Endothelial cell of umbilical vein (primary cell): Measurements from ENCODE around the gene CLEC16A. TPM values are rescaled to one million over a fixed set of nuclear protein-coding genes. Genes with fewer than 3 reads are reported as not detected.

Experiments used
- BruUV-seq: library from RNA; stranded (reverse); fragments of 400-500 nt; replicated peaks from 2 replicates; lab custom pipeline; 2021; lab: Mats Ljungman, UMichigan
- CTCF ChIA-PET: fragments of 300-600, 350-600 bp; sonication (Branson Sonifier 250); formaldehyde crosslinking; loops from one replicate; lab custom pipeline; 2021; ENCODE audit warnings: antibody characterized with exemption, inconsistent platforms; lab: Charles Lee
- POLR2A ChIA-PET: fragments of 300-600, 350-600 bp; sonication (Branson Sonifier 250); formaldehyde crosslinking; loops from one replicate; lab custom pipeline; 2021; ENCODE audit warnings: antibody characterized with exemption, inconsistent platforms; lab: Charles Lee
- DNase-seq: peaks from one replicate; pipeline ENCODE4 v3.0.0-alpha.2; 2011; ENCODE audit warnings: low read depth, low spot score
- FAIRE-seq: peaks from 2 replicates; lab custom pipeline; 2011; peaks lifted over from hg19 to GRCh38; lab: Jason Lieb, UNC
- H2AFZ ChIP-seq: 2 replicates; pipeline ENCODE4 v1.6.0; 2012; ENCODE audit warnings: low read depth, low read length, control low read depth, inconsistent platforms
- H3K27ac ChIP-seq: 2 replicates; pipeline ENCODE4 v1.5.1; 2011; ENCODE audit warnings: low read depth, mild to moderate bottlenecking, control low read depth, low read length, moderate library complexity; ENCODE audit not compliant: insufficient read depth
- H3K27me3 ChIP-seq, 2 experiments: 2 replicates each; pipeline versions ENCODE4 v1.6.0 to v1.6.1; 2011; ENCODE audit warnings: low read length in 2 of 2, mixed read lengths in 1 of 2; ENCODE audit not compliant: control insufficient read depth in 2 of 2, insufficient read depth in 2 of 2
- H3K36me3 ChIP-seq, 2 experiments: 2 replicates in 1 of 2; 3 replicates in 1 of 2; pipeline ENCODE4 v1.5.1; 2011; ENCODE audit warnings: low read length in 2 of 2, mild to moderate bottlenecking in 1 of 2, moderate library complexity in 1 of 2; ENCODE audit not compliant: control insufficient read depth in 2 of 2, insufficient read depth in 2 of 2; ENCODE audit errors: extremely low read depth in 1 of 2
- H3K4me1 ChIP-seq: 3 replicates; pipeline ENCODE4 v1.5.1; 2011; ENCODE audit warnings: mild to moderate bottlenecking, low read length; ENCODE audit not compliant: control insufficient read depth, insufficient read depth; ENCODE audit errors: extremely low read depth
- H3K4me2 ChIP-seq: 2 replicates; pipeline ENCODE4 v1.6.1; 2011; ENCODE audit warnings: low read length, control low read depth, mixed read lengths; ENCODE audit not compliant: insufficient read depth
- H3K4me3 ChIP-seq, 3 experiments: fragments of 200-600 bp in 1 of 3; sonication (generic), shearing (Covaris generic) in 1 of 3; replicated peaks in 1 of 3; 2 replicates each; pipeline ENCODE4 v1.5.1; 2011 to 2016; ENCODE audit warnings: control low read depth in 3 of 3, low read length in 3 of 3, mild to moderate bottlenecking in 2 of 3, inconsistent platforms in 1 of 3, low read depth in 1 of 3, moderate library complexity in 1 of 3; ENCODE audit not compliant: insufficient read depth in 1 of 3
- H3K79me2 ChIP-seq: 2 replicates; pipeline ENCODE4 v1.6.0; 2012; ENCODE audit warnings: low read length, inconsistent platforms; ENCODE audit not compliant: control insufficient read depth, insufficient read depth
- H3K9ac ChIP-seq: replicated peaks from 2 replicates; pipeline ENCODE3; 2011; ENCODE audit warnings: low read length, control low read depth; ENCODE audit not compliant: insufficient read depth; ENCODE audit errors: extremely low read depth
- H3K9me1 ChIP-seq: replicated peaks from 3 replicates; pipeline ENCODE4 v1.6.0; 2011; ENCODE audit warnings: mild to moderate bottlenecking, low read length; ENCODE audit not compliant: control insufficient read depth, insufficient read depth; ENCODE audit errors: extremely low read depth
- H3K9me3 ChIP-seq: replicated peaks from 2 replicates; pipeline ENCODE4 v1.5.1; 2012; ENCODE audit warnings: low read length, inconsistent platforms; ENCODE audit not compliant: control insufficient read depth, insufficient read depth
- H4K20me1 ChIP-seq: replicated peaks from 2 replicates; pipeline ENCODE3; 2011; ENCODE audit warnings: mild to moderate bottlenecking, low read length; ENCODE audit not compliant: control insufficient read depth, insufficient read depth; ENCODE audit errors: extremely low read depth
- CTCF ChIP-seq, 2 donors: IDR thresholded peaks; 1 replicate in 1 of 2; 2 replicates in 1 of 2; pipeline ENCODE4 v1.5.1; 2011; ENCODE audit warnings: low read length in 2 of 2, mild to moderate bottlenecking in 2 of 2, moderate library complexity in 2 of 2, control low read depth in 1 of 2, inconsistent platforms in 1 of 2, low read depth in 1 of 2; ENCODE audit not compliant: insufficient read depth in 1 of 2; ENCODE audit errors: extremely low read depth in 1 of 2
- EZH2 ChIP-seq: IDR thresholded peaks from 2 replicates; pipeline ENCODE4 v1.6.1; 2012; ENCODE audit warnings: borderline replicate concordance, low read depth, mild to moderate bottlenecking, moderate library complexity, low read length, inconsistent platforms; ENCODE audit not compliant: severe bottlenecking
- FOS ChIP-seq: IDR thresholded peaks from 2 replicates; pipeline ENCODE4 v1.6.1; 2011; ENCODE audit warnings: mild to moderate bottlenecking, low read length, moderate library complexity, borderline replicate concordance; ENCODE audit not compliant: insufficient read depth
- GATA2 ChIP-seq: IDR thresholded peaks from 2 replicates; pipeline ENCODE4 v1.7.0; 2011; ENCODE audit warnings: low read depth, mild to moderate bottlenecking, moderate library complexity, mixed read lengths, low read length; ENCODE audit not compliant: insufficient read length, insufficient read depth
- JUN ChIP-seq: IDR thresholded peaks from 2 replicates; pipeline ENCODE4 v1.6.1; 2011; ENCODE audit warnings: borderline replicate concordance, low read depth; ENCODE audit not compliant: insufficient read length, insufficient read depth
- MAX ChIP-seq: IDR thresholded peaks from 2 replicates; pipeline ENCODE4 v1.6.1; 2011; ENCODE audit not compliant: insufficient read depth, insufficient read length
- MYC ChIP-seq: IDR thresholded peaks from one replicate; pipeline ENCODE4 v1.6.1; 2011; ENCODE audit warnings: mild to moderate bottlenecking, low read depth, low read length
- POLR2A ChIP-seq: IDR thresholded peaks from 2 replicates; pipeline ENCODE4 v1.6.1; 2012; ENCODE audit warnings: low read depth, mild to moderate bottlenecking, control low read depth, low read length
- POLR2AphosphoS5 ChIP-seq: IDR thresholded peaks from 2 replicates; pipeline ENCODE4 v1.6.1; 2012; ENCODE audit warnings: low read depth, mild to moderate bottlenecking, control low read depth, low read length, moderate library complexity; ENCODE audit not compliant: insufficient read depth
- dilution Hi-C: fragments of 300-500 bp; cut with MboI; formaldehyde crosslinking; loops from one replicate; pipeline ENCODE4 v1.15.0; 2019; ENCODE audit warnings: low sequenced_read_pairs; ENCODE audit not compliant: extremely low pct_ligation_motif_present
- intact Hi-C: fragments of 100-400 bp; cut with micrococcal nuclease; formaldehyde crosslinking; loops from one replicate; pipeline ENCODE4 v1.10.0; 2022
- polyA plus RNA-seq, 4 experiments: library from polyadenylated mRNA; depleted of rRNA in 3 of 4; stranded (reverse) in 3 of 4; unstranded in 1 of 4; fragments of >200 nt; gene quantifications; 2 replicates each; pipeline versions ENCODE4 v1.2.1 to v1.2.3, GENCODE V29; 2011 to 2012; ENCODE audit warnings: missing spikeins in 1 of 4
- total RNA-seq: library from RNA; stranded (reverse); gene quantifications from 2 replicates; pipeline ENCODE4 v1.2.3, GENCODE V29; 2021

CLEC16A gene
- total and polyA plus RNA-seq, 2 donors (not counting 3 experiments of a cell fraction or from before 2014, with no cell fraction given): 11.4 to 23.3 TPM

GRCh38 chr16:11231367-11231970 is 287.1 kb downstream of the CLEC16A start:
- H3K9me1 ChIP-seq: no peaks in the 10 kb centered on the region
- ChIA-PET POLR2A (no interaction called here), CTCF (interaction anchor here (1.5 kb wide), 1 partner anchor 41 kb away, joined by 4 read pairs; no protein-coding TSS in a partner anchor)
- no peaks in the 10 kb centered on the region for H3K9me3 ChIP-seq
- intact Hi-C loops: no loop called here
- H3K27ac ChIP-seq: no peak overlapping the region
- H3K27me3 ChIP-seq: no peaks in the 10 kb centered on the region
- dilution Hi-C loops: no loop called here
- no peak overlapping the region for H3K4me3 ChIP-seq
- no peaks in the 10 kb centered on the region for H3K4me1 ChIP-seq
- BruUV-seq: no TSS peak
- no peak overlapping the region for H3K4me2 ChIP-seq
- no peak overlapping the region for H2AFZ ChIP-seq
- no peaks in the 10 kb centered on the region for H3K79me2 ChIP-seq
- no peaks in the 10 kb centered on the region for H4K20me1 ChIP-seq
- DNase-seq (no peak), FAIRE-seq (no peak)
- no peak overlapping the region for H3K9ac ChIP-seq
- H3K36me3 ChIP-seq: no peaks in the 10 kb centered on the region
- TF ChIP-seq FOS (no peak), CTCF (IDR thresholded peaks at IDR 0.05; ENCODE audit: extremely low read depth in 1 of 2, insufficient read depth in 1 of 2, low read depth in 1 of 2, low read length in 2 of 2) (no peak), EZH2 (no peak), MAX (no peak), GATA2 (no peak), JUN (no peak), MYC (no peak), POLR2AphosphoS5 (no peak), POLR2A (no peak)

Other genes with a start within 250 kb of the CLEC16A start
- gene TEKT5, start 249.6 kb upstream of the CLEC16A start, total RNA-seq: not detected in 2 replicates
- gene TEKT5, start 249.6 kb upstream of the CLEC16A start, polyA plus RNA-seq: 0.16 TPM in 1 of 2 replicates, not detected in the other
- 23.6 and 28.7 TPM in 2 replicates for gene NUBP1, start 200.7 kb upstream of the CLEC16A start, total RNA-seq
- 27.9 and 30.8 TPM in 2 replicates for gene NUBP1, start 200.7 kb upstream of the CLEC16A start, polyA plus RNA-seq
- not detected in 2 replicates for gene TVP23A, start 125.8 kb upstream of the CLEC16A start, total RNA-seq
- not detected in 2 replicates for gene TVP23A, start 125.8 kb upstream of the CLEC16A start, polyA plus RNA-seq
- 0.14 TPM in 1 of 2 replicates, not detected in the other for gene CIITA, start 67.4 kb upstream of the CLEC16A start, total RNA-seq
- not detected in 2 replicates for gene CIITA, start 67.4 kb upstream of the CLEC16A start, polyA plus RNA-seq
- gene DEXI, start 2.1 kb upstream of the CLEC16A start, total RNA-seq: 29.1 and 32.8 TPM in 2 replicates
- 69.5 and 72.9 TPM in 2 replicates for gene DEXI, start 2.1 kb upstream of the CLEC16A start, polyA plus RNA-seq